SU-DHL-6 (cell line): ENCODE results near the gene RNASET2.

ENCODE experiments used
- EZH2phosphoT487 ChIP-seq: fragments of 200-600 bp; sonication (generic), shearing (Covaris generic); conservative IDR thresholded peaks from 2 replicates; pipeline ENCODE4 v1.6.1; 2018; ENCODE audit warnings: mild to moderate bottlenecking, antibody characterized with exemption, low read length, moderate library complexity, mixed read lengths
- TF ChIP-seq, protein P1 (sequence below): fragments of 200-600 bp; sonication (generic); IDR thresholded peaks from one replicate; pipeline ENCODE4 v1.5.1; 2017; ENCODE audit warnings: antibody characterized with exemption, mild to moderate bottlenecking, low read length, moderate library complexity; ENCODE audit not compliant: insufficient read depth, poor library complexity, severe bottlenecking

DNA sequence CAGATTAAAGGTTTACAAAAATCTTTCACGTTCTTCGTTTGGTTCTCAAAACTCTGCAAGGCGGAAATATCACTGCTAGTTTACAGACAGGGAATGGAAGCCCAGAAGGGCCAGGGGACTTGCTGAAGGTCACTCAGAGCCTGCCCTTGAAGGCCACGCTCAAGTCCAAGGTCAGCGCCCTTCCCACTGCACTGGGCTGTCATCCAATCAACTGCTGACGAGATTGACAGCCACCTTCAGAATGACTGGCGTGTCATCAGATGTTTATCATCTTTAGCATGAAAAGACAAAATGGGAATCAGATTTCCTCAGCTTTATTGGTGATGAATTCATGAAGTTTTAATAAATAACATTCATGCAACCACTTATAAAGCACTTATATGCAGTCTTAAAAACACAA is 16.5 kb downstream of the RNASET2 start:
- TF ChIP-seq, protein P1, sequence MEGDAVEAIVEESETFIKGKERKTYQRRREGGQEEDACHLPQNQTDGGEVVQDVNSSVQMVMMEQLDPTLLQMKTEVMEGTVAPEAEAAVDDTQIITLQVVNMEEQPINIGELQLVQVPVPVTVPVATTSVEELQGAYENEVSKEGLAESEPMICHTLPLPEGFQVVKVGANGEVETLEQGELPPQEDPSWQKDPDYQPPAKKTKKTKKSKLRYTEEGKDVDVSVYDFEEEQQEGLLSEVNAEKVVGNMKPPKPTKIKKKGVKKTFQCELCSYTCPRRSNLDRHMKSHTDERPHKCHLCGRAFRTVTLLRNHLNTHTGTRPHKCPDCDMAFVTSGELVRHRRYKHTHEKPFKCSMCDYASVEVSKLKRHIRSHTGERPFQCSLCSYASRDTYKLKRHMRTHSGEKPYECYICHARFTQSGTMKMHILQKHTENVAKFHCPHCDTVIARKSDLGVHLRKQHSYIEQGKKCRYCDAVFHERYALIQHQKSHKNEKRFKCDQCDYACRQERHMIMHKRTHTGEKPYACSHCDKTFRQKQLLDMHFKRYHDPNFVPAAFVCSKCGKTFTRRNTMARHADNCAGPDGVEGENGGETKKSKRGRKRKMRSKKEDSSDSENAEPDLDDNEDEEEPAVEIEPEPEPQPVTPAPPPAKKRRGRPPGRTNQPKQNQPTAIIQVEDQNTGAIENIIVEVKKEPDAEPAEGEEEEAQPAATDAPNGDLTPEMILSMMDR, result no peak
- TF ChIP-seq EZH2phosphoT487, result no peak
